Large intestine (tissue), 3 donors: ENCODE measurements around the gene KRTAP10-2. TPM values are rescaled to one million over a fixed set of nuclear protein-coding genes. Genes with fewer than 3 reads are reported as not detected.
"Not testable (repeated sequence)": the region's sequence is repeated elsewhere in the genome, so short reads cannot be mapped to it uniquely, and the experiment has no call there.

Experiments
- DNase-seq, 2 donors: peaks; one replicate each; pipeline versions ENCODE4 v3.0.0 to v3.0.0-alpha.2; 2013
- H3K27ac ChIP-seq: one replicate; pipeline ENCODE4 v1.5.1; 2013; ENCODE audit warnings: low read length
- H3K27me3 ChIP-seq: 2 replicates; pipeline ENCODE4 v1.6.1; 2013; ENCODE audit warnings: low read length; ENCODE audit not compliant: control insufficient read depth, insufficient read depth
- H3K36me3 ChIP-seq: 2 replicates; pipeline ENCODE4 v1.6.1; 2013; ENCODE audit warnings: low read length; ENCODE audit not compliant: control insufficient read depth, insufficient read depth
- H3K4me1 ChIP-seq: one replicate; pipeline ENCODE4 v1.6.1; 2013; ENCODE audit warnings: low read length; ENCODE audit not compliant: control insufficient read depth, insufficient read depth
- H3K4me3 ChIP-seq: one replicate; pipeline ENCODE4 v1.5.1; 2013; ENCODE audit warnings: low read length
- H3K9me3 ChIP-seq: one replicate; pipeline ENCODE4 v1.6.1; 2013; ENCODE audit warnings: mild to moderate bottlenecking, low read depth, low read length, moderate library complexity; ENCODE audit not compliant: control insufficient read depth
- WGBS: methylation state at CpG from one replicate; pipeline ENCODE4 v1.1.5; 2013; ENCODE audit warnings: low lambda C conversion rate; ENCODE audit not compliant: insufficient coverage; 5-methylcytosine and 5-hydroxymethylcytosine counted together
- polyA plus RNA-seq: library from polyadenylated mRNA; unstranded; fragments of 120-200 nt; gene quantifications from one replicate; pipeline ENCODE4 v1.2.1, GENCODE V29; 2013

Gene KRTAP10-2
- polyA plus RNA-seq, 1 donor = not detected

DNA sequence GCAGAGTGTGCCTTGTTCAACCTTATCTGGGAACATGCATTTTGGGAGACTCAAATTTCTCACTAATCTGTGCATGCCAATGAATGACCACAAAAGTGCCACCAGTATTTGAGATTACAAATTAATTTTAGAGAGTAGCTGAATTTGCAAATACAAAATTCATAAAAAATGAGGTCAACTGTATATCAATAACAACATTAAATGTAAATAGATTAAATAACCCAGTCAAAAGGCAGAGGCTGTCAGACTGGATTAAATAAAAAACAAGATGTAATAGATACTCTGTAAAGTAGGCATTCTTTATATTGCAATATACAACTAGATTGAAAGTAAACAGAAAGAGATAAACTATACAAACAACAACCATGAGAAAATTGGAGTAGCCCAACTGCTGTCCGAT lies 12.8 kb upstream of the KRTAP10-2 start:
- Histone ChIP-seq H3K27ac (no peak overlapping the region), H3K4me3 (no peak overlapping the region), H3K27me3 (no peaks in the 10 kb centered on the region), H3K9me3 (no peaks in the 10 kb centered on the region), H3K36me3 (no peaks in the 10 kb centered on the region), H3K4me1 (no peaks in the 10 kb centered on the region)
- WGBS = no CpG with 5 or more reads among the region's 1 CpG
- no peak for DNase-seq

DNA sequence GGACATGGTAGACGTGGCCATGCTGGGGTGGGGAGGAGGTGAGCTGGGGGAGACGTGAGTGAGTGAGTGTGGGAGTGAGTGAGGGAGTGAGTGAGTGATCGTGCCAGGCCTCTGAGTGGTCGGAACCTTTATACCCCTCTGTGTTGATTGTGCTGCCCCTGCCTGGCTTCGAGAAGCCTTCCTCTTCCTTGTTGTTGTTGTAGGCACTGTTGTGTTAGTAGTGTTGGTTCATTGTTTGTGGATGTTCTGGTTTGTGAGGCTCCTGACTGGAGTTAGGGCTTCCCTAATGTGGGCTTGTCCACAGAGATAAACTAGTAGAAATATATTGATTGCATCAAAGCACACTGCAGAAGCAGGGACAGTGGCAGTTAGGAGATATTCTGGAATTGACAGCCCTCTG lies 7.4 kb upstream of the KRTAP10-2 start, which contains the start of gene KRTAP10-3:
KRTAP10-3 (minus strand) TSS at position 101 of the 400 bp plus-strand sequence; CDS start at position 21, 80 bp downstream.
- no CpG with 5 or more reads among the region's 5 CpGs for WGBS
- H3K36me3 ChIP-seq = no peaks in the 10 kb centered on the region
- no peak for DNase-seq
- H3K27me3 ChIP-seq = peaks cover 12% of the 10 kb centered on the region
- H3K27ac ChIP-seq = no peak within 1 kb of the TSS
- no peak within 1 kb of the TSS for H3K4me3 ChIP-seq
- H3K9me3 ChIP-seq = no peaks in the 10 kb centered on the region
- H3K4me1 ChIP-seq = no peaks in the 10 kb centered on the region

DNA sequence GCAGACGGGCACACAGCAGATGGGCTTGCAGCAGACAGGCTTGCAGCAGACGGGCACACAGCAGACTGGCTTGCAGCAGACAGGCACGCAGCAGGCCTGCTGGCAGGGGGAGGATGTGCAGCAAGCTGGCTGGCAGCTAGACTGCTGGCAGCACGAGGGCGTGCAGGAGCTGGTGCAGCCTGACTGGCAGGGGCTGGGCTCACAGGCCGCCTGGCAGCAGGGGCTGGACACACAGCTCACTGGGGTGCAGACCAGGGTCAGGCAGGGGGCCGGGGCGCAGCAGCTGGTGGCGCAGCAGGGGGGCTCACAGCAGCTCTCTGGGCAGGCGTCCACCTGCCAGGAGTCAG lies 7.0 kb upstream of the KRTAP10-2 start:
- not testable (repeated sequence) for H3K9me3 ChIP-seq, H3K4me1 ChIP-seq, H3K36me3 ChIP-seq, DNase-seq, H3K4me3 ChIP-seq, H3K27ac ChIP-seq
- H3K27me3 ChIP-seq = peaks cover 12% of the 10 kb centered on the region
- WGBS = no CpG with 5 or more reads among the region's 10 CpGs

DNA sequence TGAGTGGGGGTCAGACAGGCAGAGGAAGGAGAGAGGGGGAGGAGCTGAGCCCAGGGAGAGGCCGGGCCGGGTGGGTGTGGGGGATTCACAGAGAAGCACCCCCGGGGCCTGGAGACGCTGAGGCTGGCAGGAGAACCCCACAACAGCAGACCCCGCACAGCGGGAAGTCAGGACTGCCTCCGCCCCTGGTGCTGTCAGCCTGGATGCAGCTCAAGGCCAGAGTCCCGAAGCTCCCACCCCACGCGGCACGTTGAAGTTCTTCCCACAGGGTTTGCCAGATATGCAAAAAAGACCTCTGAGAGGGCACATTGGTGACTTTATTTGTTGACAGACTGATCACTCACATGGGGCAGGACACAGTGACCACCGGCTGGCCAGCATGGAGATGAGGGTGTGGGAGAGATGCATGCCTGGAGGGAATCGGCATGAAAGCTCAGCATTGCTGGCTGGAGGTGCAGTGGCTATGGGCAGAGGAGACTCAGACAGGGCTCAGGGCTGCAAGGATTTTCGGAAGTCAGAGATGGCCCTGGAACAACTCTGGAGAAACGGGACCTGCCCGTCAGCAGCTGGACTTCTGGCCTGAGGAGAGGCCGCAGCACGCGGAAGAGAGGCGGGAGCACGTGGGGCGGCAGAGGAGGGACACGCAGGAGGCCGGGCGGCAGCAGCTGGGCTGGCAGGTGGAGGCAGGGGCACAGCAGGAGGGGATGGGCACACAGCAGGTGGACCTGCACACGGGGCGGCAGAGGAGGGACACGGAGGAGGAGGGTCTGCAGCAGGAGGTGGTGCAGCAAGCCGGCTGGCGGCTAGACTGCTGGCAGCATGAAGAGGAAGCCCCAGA lies 6.4 kb upstream of the KRTAP10-2 start:
- Histone ChIP-seq H3K27ac (no peak overlapping the region), H3K36me3 (no peaks in the 10 kb centered on the region), H3K4me3 (no peak overlapping the region), H3K27me3 (peaks cover 13% of the 10 kb centered on the region), H3K4me1 (no peaks in the 10 kb centered on the region), H3K9me3 (no peaks in the 10 kb centered on the region)
- WGBS = no CpG with 5 or more reads among the region's 30 CpGs
- no peak for DNase-seq

DNA sequence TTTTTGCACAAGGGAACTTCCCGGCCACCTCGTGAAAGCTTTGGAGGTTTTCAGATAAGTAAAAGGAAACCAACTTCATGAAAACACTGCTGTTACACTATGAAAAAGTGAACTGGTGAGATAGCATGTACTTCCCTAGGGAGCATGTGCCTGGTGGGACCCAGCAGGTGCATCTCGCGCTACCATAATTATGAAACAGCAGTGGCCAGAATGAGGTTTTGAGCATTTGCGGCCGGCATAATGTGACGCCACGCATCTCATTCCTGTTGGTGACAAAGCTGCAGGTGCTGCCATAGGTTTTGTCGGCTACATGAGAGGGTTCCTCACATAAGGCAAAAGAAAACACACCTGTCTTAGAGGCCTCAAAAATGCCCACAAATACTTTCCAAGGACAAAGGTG lies 5.6 kb upstream of the KRTAP10-2 start:
- Histone ChIP-seq H3K4me3 (no peak overlapping the region), H3K36me3 (no peaks in the 10 kb centered on the region), H3K9me3 (no peaks in the 10 kb centered on the region), H3K4me1 (no peaks in the 10 kb centered on the region), H3K27ac (no peak overlapping the region), H3K27me3 (peaks cover 14% of the 10 kb centered on the region)
- no CpG with 5 or more reads among the region's 9 CpGs for WGBS
- DNase-seq = no peak

DNA sequence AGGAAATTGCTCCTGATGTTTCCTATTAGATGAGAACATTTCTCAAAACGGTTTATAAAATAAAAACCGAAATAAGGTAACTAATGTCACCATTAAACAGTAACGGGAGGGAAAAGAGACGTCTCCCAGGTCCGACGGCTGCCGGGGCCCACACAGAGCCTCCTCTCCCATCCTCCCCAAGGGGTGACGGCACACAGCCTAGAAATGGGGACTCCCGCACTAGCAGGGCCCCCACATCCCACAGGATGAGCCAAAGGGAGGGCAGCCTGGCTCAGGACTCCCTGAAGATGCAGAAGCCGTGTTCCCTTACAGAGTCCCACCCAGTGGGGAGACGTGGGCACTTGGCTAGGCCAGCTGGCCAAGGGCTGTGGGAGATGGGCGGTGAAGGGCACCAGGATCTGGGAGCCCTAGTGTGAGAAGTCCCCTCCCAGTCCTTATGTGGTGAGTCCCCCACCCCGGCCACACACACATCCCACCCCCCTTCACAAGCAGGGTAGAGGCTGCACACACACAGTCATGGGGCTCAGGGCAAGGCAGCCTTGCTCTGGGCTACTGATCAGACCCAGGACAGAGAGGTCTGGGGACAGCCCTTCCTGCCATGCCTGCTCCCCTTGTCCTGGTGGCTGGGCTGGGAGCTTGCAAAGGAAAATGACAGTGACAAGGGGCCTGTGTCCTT lies 4.0 kb upstream of the KRTAP10-2 start:
- WGBS = no CpG with 5 or more reads among the region's 13 CpGs
- Histone ChIP-seq H3K4me1 (no peaks in the 10 kb centered on the region), H3K27me3 (peaks cover 14% of the 10 kb centered on the region), H3K4me3 (no peak overlapping the region), H3K27ac (no peak overlapping the region), H3K9me3 (no peaks in the 10 kb centered on the region), H3K36me3 (no peaks in the 10 kb centered on the region)
- no peak for DNase-seq

DNA sequence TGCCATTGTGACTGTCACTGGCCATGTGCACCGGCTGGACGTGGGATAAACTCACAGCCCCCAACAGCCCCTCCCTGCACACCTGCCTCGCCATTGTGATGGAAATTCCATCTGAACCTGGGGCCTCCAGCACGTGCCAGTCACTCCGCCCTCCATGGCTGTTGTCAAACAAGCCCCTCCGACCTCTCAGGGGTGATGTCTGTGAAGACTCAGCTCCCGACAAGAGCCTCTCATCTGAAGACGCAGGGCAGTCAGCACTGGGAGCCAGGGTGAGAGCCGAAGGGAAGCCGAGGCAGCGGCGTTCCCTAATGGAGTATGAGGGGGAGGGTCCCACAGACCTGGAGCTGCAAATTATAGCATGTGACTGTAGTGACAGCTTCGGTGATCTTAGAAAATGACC lies 1.4 kb upstream of the KRTAP10-2 start:
- Histone ChIP-seq H3K4me1 (no peaks in the 10 kb centered on the region), H3K36me3 (no peaks in the 10 kb centered on the region), H3K9me3 (no peaks in the 10 kb centered on the region), H3K27ac (no peak overlapping the region), H3K4me3 (no peak overlapping the region), H3K27me3 (peaks cover 15% of the 10 kb centered on the region)
- no CpG with 5 or more reads among the region's 13 CpGs for WGBS
- DNase-seq = no peak

DNA sequence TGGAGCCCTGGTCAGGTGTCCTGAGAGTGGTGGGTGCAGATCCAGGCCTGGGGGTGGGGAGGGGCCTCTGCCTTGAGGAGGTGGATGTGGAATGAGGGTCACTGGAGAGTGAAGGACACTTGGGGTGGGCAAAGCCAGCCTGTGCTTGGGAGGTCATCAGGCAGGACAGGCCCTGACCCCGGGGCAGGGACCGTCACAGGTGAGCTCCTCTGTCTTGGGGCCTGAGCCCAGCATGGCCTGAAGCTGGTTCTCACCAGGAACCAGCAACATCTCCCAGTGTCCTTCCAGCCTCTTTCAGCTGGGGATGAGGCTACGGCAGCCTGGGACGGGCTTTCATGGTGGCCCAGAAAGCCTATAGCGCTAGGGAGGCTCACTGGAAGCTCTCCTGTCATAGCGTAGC lies 831 bp upstream of the KRTAP10-2 start:
- Histone ChIP-seq H3K27ac (no peak overlapping the region), H3K36me3 (no peaks in the 10 kb centered on the region), H3K27me3 (peaks cover 10% of the 10 kb centered on the region), H3K4me3 (no peak overlapping the region), H3K9me3 (no peaks in the 10 kb centered on the region), H3K4me1 (no peaks in the 10 kb centered on the region)
- no peak for DNase-seq
- WGBS = no CpG with 5 or more reads among the region's 6 CpGs

DNA sequence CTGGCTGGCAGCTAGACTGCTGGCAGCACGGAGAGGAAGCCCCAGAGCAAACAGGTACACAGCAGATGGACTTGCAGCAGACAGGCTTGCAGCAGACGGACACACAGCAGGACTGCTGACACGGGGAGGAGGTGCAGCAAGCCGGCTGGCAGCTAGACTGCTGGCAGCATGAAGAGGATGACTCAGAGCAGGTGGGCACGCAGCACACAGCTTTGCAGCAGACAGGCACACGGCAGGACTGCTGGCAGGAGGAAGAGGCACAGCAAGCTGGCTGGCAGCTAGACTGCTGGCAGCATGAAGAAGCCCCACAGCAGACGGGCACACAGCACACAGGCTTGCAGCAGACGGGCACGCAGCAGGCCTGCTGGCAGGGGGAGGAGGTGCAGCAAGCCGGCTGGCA lies 498 bp downstream of the KRTAP10-2 start:
- H3K27ac ChIP-seq = no peak overlapping the region
- no peaks in the 10 kb centered on the region for H3K36me3 ChIP-seq
- no peak for DNase-seq
- H3K4me1 ChIP-seq = no peaks in the 10 kb centered on the region
- H3K27me3 ChIP-seq = peaks cover 10% of the 10 kb centered on the region
- no peak overlapping the region for H3K4me3 ChIP-seq
- peaks cover 2% of the 10 kb centered on the region for H3K9me3 ChIP-seq
- no CpG with 5 or more reads among the region's 10 CpGs for WGBS

DNA sequence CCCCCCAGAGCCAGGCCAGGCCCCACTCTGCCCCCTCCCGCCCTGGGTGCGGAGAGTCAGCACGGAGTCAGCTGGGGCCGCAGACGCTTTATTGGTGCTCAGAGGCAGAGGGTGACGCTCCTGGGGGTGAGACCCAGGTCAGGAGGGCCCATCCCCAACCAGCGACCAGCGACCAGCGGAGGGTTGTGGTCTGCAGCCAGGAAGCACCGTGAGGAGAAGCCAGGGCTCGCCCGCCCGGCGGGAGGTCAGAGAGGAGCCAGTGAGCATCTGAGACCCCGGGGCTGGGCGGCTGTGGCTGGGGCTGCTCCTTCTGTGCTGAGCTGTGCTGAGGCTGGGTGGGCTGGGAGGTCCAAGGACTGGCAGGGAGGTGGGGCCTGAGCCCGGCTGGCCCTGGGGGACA lies 1.0 kb downstream of the KRTAP10-2 start:
- H3K27me3 ChIP-seq = peaks cover 10% of the 10 kb centered on the region

More for the DNA sequence above, 1.0 kb downstream of the KRTAP10-2 start:
- H3K27ac ChIP-seq, H3K36me3 ChIP-seq, H3K4me1 ChIP-seq, H3K9me3 ChIP-seq, H3K4me3 ChIP-seq, DNase-seq: not testable (repeated sequence)
- WGBS = no CpG with 5 or more reads among the region's 17 CpGs
